K562 (cell line): ENCODE measurements around the gene PTPRG. TPM values are rescaled to one million over a fixed set of nuclear protein-coding genes. Genes with fewer than 3 reads are reported as not detected.

Experiments used
- ATAC-seq: fragments of 200-7000 bp; cut with Tn5 transposase; 3 replicates; pipeline ENCODE4 v1.9.1; 2020; ENCODE audit warnings: moderate library complexity
- BruUV-seq: library from RNA; stranded (reverse); fragments of 400-500 nt; replicated peaks from 2 replicates; lab custom pipeline; 2021; lab: Mats Ljungman, UMichigan
- CTCF ChIA-PET: fragments of 300-600 bp; formaldehyde crosslinking; extraction: SDS; loops from one replicate; lab custom pipeline; 2021; ENCODE audit warnings: low intra/inter-chr PET ratio; lab: Yijun Ruan, JAX
- POLR2A ChIA-PET: fragments of 300-600, 350-650 bp; sonication (Branson Sonifier 250); formaldehyde crosslinking; extraction: SDS; loops from one replicate; lab custom pipeline; 2021; ENCODE audit warnings: antibody characterized with exemption, inconsistent platforms; lab: Yijun Ruan, JAX
- DNase-seq, 4 experiments: peaks; one replicate each; pipeline versions ENCODE4 v3.0.0 to v3.0.0-alpha.2; 2011 to 2018; ENCODE audit warnings: low spot score in 3 of 4, mixed read lengths in 3 of 4; ENCODE audit errors: extremely low read depth in 1 of 4
- FAIRE-seq: peaks from 2 replicates; lab custom pipeline; 2011; peaks lifted over from hg19 to GRCh38; lab: Jason Lieb, UNC
- H2AFZ ChIP-seq: 2 replicates; pipeline ENCODE4 v1.6.0; 2011; ENCODE audit warnings: low read depth, low read length, control low read depth, inconsistent platforms
- H3K27ac ChIP-seq: fragments of 200-600 bp; 3 replicates; pipeline ENCODE4 v1.8.0; 2011; ENCODE audit warnings: low read depth, mild to moderate bottlenecking, control low read depth, inconsistent platforms, low read length, moderate library complexity, mixed read lengths; ENCODE audit errors: extremely low read depth
- H3K27me3 ChIP-seq, 2 experiments: fragments of 300-600 bp in 1 of 2; 2 replicates in 1 of 2; 3 replicates in 1 of 2; pipeline versions ENCODE4 v1.6.0 to v1.8.0; 2011; ENCODE audit warnings: inconsistent platforms in 2 of 2, low read length in 2 of 2, mild to moderate bottlenecking in 1 of 2, mixed read lengths in 1 of 2, moderate library complexity in 1 of 2; ENCODE audit not compliant: control insufficient read depth in 2 of 2, insufficient read depth in 2 of 2
- H3K36me3 ChIP-seq: fragments of 300-600 bp; 3 replicates; pipeline ENCODE4 v1.8.0; 2011; ENCODE audit warnings: mild to moderate bottlenecking, low read length, inconsistent platforms; ENCODE audit not compliant: control insufficient read depth, insufficient read depth
- H3K4me1 ChIP-seq, 2 experiments: fragments of 200-600 bp in 1 of 2; replicated peaks in 1 of 2; 2 replicates in 1 of 2; 3 replicates in 1 of 2; pipeline versions ENCODE4 v1.5.1 to v1.8.0; 2011; ENCODE audit warnings: inconsistent platforms in 2 of 2, low read length in 2 of 2, mild to moderate bottlenecking in 1 of 2, mixed read lengths in 1 of 2, moderate library complexity in 1 of 2; ENCODE audit not compliant: control insufficient read depth in 2 of 2, insufficient read depth in 2 of 2
- H3K4me2 ChIP-seq: 2 replicates; pipeline ENCODE4 v1.6.1; 2011; ENCODE audit warnings: low read length, control low read depth, inconsistent platforms, mixed read lengths; ENCODE audit not compliant: insufficient read depth
- H3K4me3 ChIP-seq: fragments of 200-600 bp; sonication (generic), shearing (Covaris generic); 2 replicates; pipeline ENCODE4 v1.5.1; 2016; ENCODE audit warnings: control low read depth, inconsistent platforms
- H3K79me2 ChIP-seq: fragments of 200-600 bp; 3 replicates; pipeline ENCODE4 v1.8.0; 2011; ENCODE audit warnings: low read length, inconsistent platforms; ENCODE audit not compliant: control insufficient read depth, insufficient read depth
- H3K9ac ChIP-seq, 2 experiments: 2 replicates each; pipeline versions ENCODE4 v1.6.0 to v1.6.1; 2011; ENCODE audit warnings: low read depth in 2 of 2, low read length in 2 of 2, control low read depth in 1 of 2, inconsistent platforms in 1 of 2, mild to moderate bottlenecking in 1 of 2, mixed read lengths in 1 of 2; ENCODE audit not compliant: insufficient read depth in 1 of 2
- H3K9me1 ChIP-seq: one replicate; pipeline ENCODE4 v1.6.0; 2011; ENCODE audit warnings: inconsistent platforms, mild to moderate bottlenecking, low read length, moderate library complexity; ENCODE audit not compliant: control insufficient read depth, insufficient read depth
- H3K9me3 ChIP-seq: replicated peaks from 2 replicates; pipeline ENCODE4 v1.5.1; 2011; ENCODE audit warnings: low read depth, low read length, inconsistent platforms; ENCODE audit not compliant: control insufficient read depth, insufficient read depth
- H4K20me1 ChIP-seq: replicated peaks from 2 replicates; pipeline ENCODE4 v1.6.1; 2011; ENCODE audit warnings: low read length, inconsistent platforms, mixed read lengths; ENCODE audit not compliant: control insufficient read depth, insufficient read depth
- MYC ChIP-seq, 2 experiments: fragments of 250-450 bp in 1 of 2; sonication (Bioruptor Pico) in 1 of 2; IDR thresholded peaks; 2 replicates each; pipeline versions ENCODE4 v1.5.1 to v1.6.1; 2012 to 2021; ENCODE audit warnings: low read depth in 2 of 2, borderline replicate concordance in 1 of 2, improper control_type of control experiment in 1 of 2, low read length in 1 of 2, mild to moderate bottlenecking in 1 of 2, moderate library complexity in 1 of 2
- PRPF4 ChIP-seq: fragments of 200-400 bp; formaldehyde crosslinking; IDR thresholded peaks from one replicate; pipeline ENCODE4 v1.6.1; 2017; ENCODE audit warnings: low read length, low read depth, mild to moderate bottlenecking; ENCODE audit not compliant: insufficient read depth, poor library complexity, severe bottlenecking
- SLC30A9 ChIP-seq: fragments of 250-450 bp; sonication (Bioruptor Pico); IDR thresholded peaks from 2 replicates; pipeline ENCODE4 v1.8.0; 2022; ENCODE audit warnings: mild to moderate bottlenecking, moderate library complexity
- WGBS: fragments of 100-300 bp; shearing (Covaris generic); methylation state at CpG from one replicate; pipeline ENCODE4 v1.1.6; 2016; ENCODE audit warnings: low coverage, mixed read lengths; ENCODE audit not compliant: insufficient coverage; ENCODE audit errors: missing lambda C conversion rate; 5-methylcytosine and 5-hydroxymethylcytosine counted together
- in situ Hi-C: fragments of 300-500 bp; cut with MboI; formaldehyde crosslinking; loops from 4 replicates; pipeline ENCODE4 v1.15.0; 2018; ENCODE audit warnings: inconsistent platforms, mixed read lengths
- intact Hi-C: fragments of 100-400 bp; cut with micrococcal nuclease; formaldehyde crosslinking; loops from 2 replicates; pipeline ENCODE4 v1.14.2; 2022
- polyA plus RNA-seq, 8 experiments: library from polyadenylated mRNA; depleted of rRNA in 4 of 8; stranded (reverse) in 5 of 8; unstranded in 3 of 8; fragments of >200 nt; fragmentation: Nextera tagmentation in 2 of 8; fragmentation: Illumina TruSeq in 1 of 8; extraction: Ambion mirVana in 2 of 8; extraction: Trizol in 1 of 8; gene quantifications; 2 replicates each; pipeline versions ENCODE4 v1.2.1 to v1.2.3, GENCODE V29; 2011 to 2014; ENCODE audit warnings: inconsistent platforms in 1 of 8, missing spikeins in 1 of 8
- total RNA-seq, 7 experiments: library from RNA; depleted of rRNA in 6 of 7; stranded (reverse); fragments of >200 nt in 6 of 7; fragmentation: Illumina TruSeq in 2 of 7; extraction: Trizol in 2 of 7; gene quantifications; 2 replicates each; pipeline versions ENCODE4 v1.2.1 to v1.2.3, GENCODE V29; 2011 to 2021; ENCODE audit warnings: low replicate concordance in 1 of 7
- TF ChIP-seq, protein P1 (sequence below), 3 experiments: fragments of 200-800 bp in 1 of 3; fragments of 250-450 bp in 1 of 3; fragments of 450-650 bp in 1 of 3; sonication (Bioruptor Pico) in 1 of 3; sonication (Bioruptor generic) in 1 of 3; formaldehyde crosslinking in 1 of 3; IDR thresholded peaks; 2 replicates each; pipeline versions ENCODE4 v1.6.1 to v1.8.0; 2016 to 2022; ENCODE audit warnings: mild to moderate bottlenecking in 2 of 3, missing genetic modification characterization in 2 of 3, missing compliant biosample characterization in 1 of 3, moderate library complexity in 1 of 3

The PTPRG gene
- total and polyA plus RNA-seq, 9 of the 15 experiments (the other 6 are each of a cell fraction or from before 2014, with no cell fraction given), result 0.16 TPM; not detected in 8

GRCh38 chr3:61890586-61890985 is 329.2 kb downstream of the PTPRG start:
- no peak for ATAC-seq

More at GRCh38 chr3:61890586-61890985, 329.2 kb downstream of the PTPRG start:
- Histone ChIP-seq H3K27ac (no peak overlapping the region), H3K27me3 (no peaks in the 10 kb centered on the region), H2AFZ (no peak overlapping the region), H3K79me2 (no peaks in the 10 kb centered on the region), H3K4me3 (no peak overlapping the region), H3K4me1 (no peaks in the 10 kb centered on the region), H3K36me3 (no peaks in the 10 kb centered on the region), H3K9me1 (no peaks in the 10 kb centered on the region), H3K4me2 (no peak overlapping the region), H3K9me3 (no peaks in the 10 kb centered on the region), H4K20me1 (no peaks in the 10 kb centered on the region), H3K9ac (no peak overlapping the region)
- CTCF ChIA-PET, result no interaction called here
- POLR2A ChIA-PET, result no interaction called here
- 0% methylated on average over 2 of the region's 2 CpGs for WGBS
- intact Hi-C loops (no loop called here), in situ Hi-C loops (no loop called here)
- BruUV-seq, result no TSS peak
- TF ChIP-seq, protein P1, sequence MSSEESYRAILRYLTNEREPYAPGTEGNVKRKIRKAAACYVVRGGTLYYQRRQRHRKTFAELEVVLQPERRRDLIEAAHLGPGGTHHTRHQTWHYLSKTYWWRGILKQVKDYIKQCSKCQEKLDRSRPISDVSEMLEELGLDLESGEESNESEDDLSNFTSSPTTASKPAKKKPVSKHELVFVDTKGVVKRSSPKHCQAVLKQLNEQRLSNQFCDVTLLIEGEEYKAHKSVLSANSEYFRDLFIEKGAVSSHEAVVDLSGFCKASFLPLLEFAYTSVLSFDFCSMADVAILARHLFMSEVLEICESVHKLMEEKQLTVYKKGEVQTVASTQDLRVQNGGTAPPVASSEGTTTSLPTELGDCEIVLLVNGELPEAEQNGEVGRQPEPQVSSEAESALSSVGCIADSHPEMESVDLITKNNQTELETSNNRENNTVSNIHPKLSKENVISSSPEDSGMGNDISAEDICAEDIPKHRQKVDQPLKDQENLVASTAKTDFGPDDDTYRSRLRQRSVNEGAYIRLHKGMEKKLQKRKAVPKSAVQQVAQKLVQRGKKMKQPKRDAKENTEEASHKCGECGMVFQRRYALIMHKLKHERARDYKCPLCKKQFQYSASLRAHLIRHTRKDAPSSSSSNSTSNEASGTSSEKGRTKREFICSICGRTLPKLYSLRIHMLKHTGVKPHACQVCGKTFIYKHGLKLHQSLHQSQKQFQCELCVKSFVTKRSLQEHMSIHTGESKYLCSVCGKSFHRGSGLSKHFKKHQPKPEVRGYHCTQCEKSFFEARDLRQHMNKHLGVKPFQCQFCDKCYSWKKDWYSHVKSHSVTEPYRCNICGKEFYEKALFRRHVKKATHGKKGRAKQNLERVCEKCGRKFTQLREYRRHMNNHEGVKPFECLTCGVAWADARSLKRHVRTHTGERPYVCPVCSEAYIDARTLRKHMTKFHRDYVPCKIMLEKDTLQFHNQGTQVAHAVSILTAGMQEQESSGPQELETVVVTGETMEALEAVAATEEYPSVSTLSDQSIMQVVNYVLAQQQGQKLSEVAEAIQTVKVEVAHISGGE (CRISPR knock-in tag; IDR thresholded peaks at IDR 0.05), result 0 out of 6 replicates have a peak, but pooled peaks of 1 of the 3 experiments have one; percentile 2
- TF ChIP-seq SLC30A9 (CRISPR knock-in tag), result no peak
- TF ChIP-seq MYC (IDR thresholded peaks at IDR 0.05; ENCODE audit: low read depth, low read length), result no peak
- TF ChIP-seq MYC (CRISPR knock-in tag; IDR thresholded peaks at IDR 0.05; ENCODE audit: borderline replicate concordance, low read depth), result no peak
- TF ChIP-seq PRPF4, result no peak
- no peak for FAIRE-seq
- no peak for DNase-seq
